Esophagus muscularis mucosa (tissue), 3 donors: ENCODE results near the gene DGLUCY.
"Not testable (repeated sequence)": the region's sequence is repeated elsewhere in the genome, so short reads cannot be mapped to it uniquely, and the experiment has no call there.

Experiments used
- POLR2A ChIP-seq: fragments of 450-650 bp; IDR thresholded peaks from one replicate; pipeline ENCODE4 v1.6.1; 2017; ENCODE audit warnings: antibody characterized with exemption, moderate library complexity, mild to moderate bottlenecking, low read depth
- POLR2AphosphoS5 ChIP-seq, 2 donors: sonication (generic); formaldehyde crosslinking; IDR thresholded peaks; one replicate each; pipeline ENCODE4 v1.6.1; 2017; ENCODE audit warnings: antibody characterized with exemption in 2 of 2
- TF ChIP-seq, protein P1 (sequence below), 3 experiments: fragments of 200-600 bp in 2 of 3; fragments of 450-650 bp in 1 of 3; sonication (generic) in 2 of 3; IDR thresholded peaks; one replicate each; pipeline ENCODE4 v1.5.1; 2017 to 2019; ENCODE audit warnings: antibody characterized with exemption in 3 of 3, mild to moderate bottlenecking in 2 of 3, moderate library complexity in 1 of 3

DNA sequence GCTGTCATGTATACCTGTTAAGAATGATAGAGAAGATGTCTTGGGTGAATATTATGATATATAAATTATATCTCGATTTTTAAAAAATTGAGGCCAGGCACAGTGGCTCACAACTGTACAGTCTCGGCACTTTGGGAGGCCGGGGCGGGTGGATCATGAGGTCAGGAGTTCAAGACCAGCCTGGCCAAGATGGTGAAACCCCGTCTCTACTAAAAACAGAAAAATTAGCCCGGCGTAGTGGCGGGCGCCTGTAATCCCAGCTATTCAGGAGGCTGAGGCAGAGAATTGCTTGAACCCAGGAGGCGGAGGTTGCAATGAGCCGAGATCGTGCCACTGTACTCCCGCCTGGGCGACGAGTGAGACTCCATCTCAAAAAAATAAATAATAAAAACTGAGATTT is 152.4 kb downstream of the DGLUCY start:
- TF ChIP-seq, protein P1, sequence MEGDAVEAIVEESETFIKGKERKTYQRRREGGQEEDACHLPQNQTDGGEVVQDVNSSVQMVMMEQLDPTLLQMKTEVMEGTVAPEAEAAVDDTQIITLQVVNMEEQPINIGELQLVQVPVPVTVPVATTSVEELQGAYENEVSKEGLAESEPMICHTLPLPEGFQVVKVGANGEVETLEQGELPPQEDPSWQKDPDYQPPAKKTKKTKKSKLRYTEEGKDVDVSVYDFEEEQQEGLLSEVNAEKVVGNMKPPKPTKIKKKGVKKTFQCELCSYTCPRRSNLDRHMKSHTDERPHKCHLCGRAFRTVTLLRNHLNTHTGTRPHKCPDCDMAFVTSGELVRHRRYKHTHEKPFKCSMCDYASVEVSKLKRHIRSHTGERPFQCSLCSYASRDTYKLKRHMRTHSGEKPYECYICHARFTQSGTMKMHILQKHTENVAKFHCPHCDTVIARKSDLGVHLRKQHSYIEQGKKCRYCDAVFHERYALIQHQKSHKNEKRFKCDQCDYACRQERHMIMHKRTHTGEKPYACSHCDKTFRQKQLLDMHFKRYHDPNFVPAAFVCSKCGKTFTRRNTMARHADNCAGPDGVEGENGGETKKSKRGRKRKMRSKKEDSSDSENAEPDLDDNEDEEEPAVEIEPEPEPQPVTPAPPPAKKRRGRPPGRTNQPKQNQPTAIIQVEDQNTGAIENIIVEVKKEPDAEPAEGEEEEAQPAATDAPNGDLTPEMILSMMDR (IDR thresholded peaks at IDR 0.05) = not testable (repeated sequence)
- TF ChIP-seq POLR2AphosphoS5 (IDR thresholded peaks at IDR 0.05); POLR2A: not testable (repeated sequence)
